MM.1S (cell line): ENCODE data around the gene CPVL.

Experiments used
- DNase-seq: peaks from one replicate; pipeline ENCODE4 v3.0.0-alpha.2; 2015
- H2AFZ ChIP-seq: fragments of 300-600 bp; sonication (generic); 2 replicates; pipeline ENCODE4 v1.6.0; 2016; ENCODE audit warnings: antibody characterized with exemption, low read length
- H3F3A ChIP-seq: fragments of 300-600 bp; sonication (generic); 2 replicates; pipeline ENCODE4 v1.6.1; 2016; ENCODE audit warnings: mild to moderate bottlenecking, antibody characterized with exemption, low read length, moderate library complexity, mixed read lengths; ENCODE audit not compliant: insufficient read depth
- H3K27ac ChIP-seq: fragments of 300-600 bp; sonication (generic); 2 replicates; pipeline ENCODE4 v1.5.1; 2016; ENCODE audit warnings: mild to moderate bottlenecking, low read length
- H3K27me3 ChIP-seq: fragments of 300-600 bp; sonication (generic); replicated peaks from 2 replicates; pipeline ENCODE4 v1.6.0; 2016; ENCODE audit warnings: low read length; ENCODE audit not compliant: insufficient read depth
- H3K36me3 ChIP-seq: fragments of 300-600 bp; sonication (generic); replicated peaks from 2 replicates; pipeline ENCODE4 v1.6.1; 2016; ENCODE audit warnings: mild to moderate bottlenecking, low read length, mixed read lengths; ENCODE audit not compliant: insufficient read depth
- H3K4me1 ChIP-seq: fragments of 300-600 bp; sonication (generic); 2 replicates; pipeline ENCODE4 v1.6.1; 2016; ENCODE audit warnings: low read length, mixed read lengths
- H3K4me2 ChIP-seq: fragments of 300-600 bp; sonication (generic); 2 replicates; pipeline ENCODE4 v1.6.0; 2016; ENCODE audit warnings: low read depth, low read length
- H3K4me3 ChIP-seq: fragments of 300-600 bp; sonication (generic); 2 replicates; pipeline ENCODE4 v1.5.1; 2016; ENCODE audit warnings: low read length, mixed read lengths
- H3K79me2 ChIP-seq: fragments of 300-600 bp; sonication (generic); 2 replicates; pipeline ENCODE4 v1.6.1; 2016; ENCODE audit warnings: mixed run types, low read length, mixed read lengths
- H3K9ac ChIP-seq: fragments of 300-600 bp; sonication (generic); 2 replicates; pipeline ENCODE4 v1.6.1; 2016; ENCODE audit warnings: low read length, mixed read lengths
- H3K9me2 ChIP-seq: fragments of 300-600 bp; sonication (generic); replicated peaks from 2 replicates; pipeline ENCODE4 v1.6.1; 2016; ENCODE audit warnings: mild to moderate bottlenecking, low read length, mixed read lengths; ENCODE audit not compliant: insufficient read depth
- H3K9me3 ChIP-seq: fragments of 300-600 bp; sonication (generic); replicated peaks from 2 replicates; pipeline ENCODE4 v1.6.1; 2016; ENCODE audit warnings: mild to moderate bottlenecking, low read length, mixed read lengths; ENCODE audit not compliant: insufficient read depth
- H4K20me1 ChIP-seq: fragments of 300-600 bp; sonication (generic); 2 replicates; pipeline ENCODE4 v1.6.1; 2016; ENCODE audit warnings: mild to moderate bottlenecking, low read length, moderate library complexity, mixed read lengths; ENCODE audit not compliant: insufficient read depth
- EZH2 ChIP-seq: fragments of 300-600 bp; sonication (generic); optimal IDR thresholded peaks from 2 replicates; pipeline ENCODE3; 2017; ENCODE audit warnings: low read depth, mild to moderate bottlenecking, antibody characterized with exemption, low read length, mixed read lengths
- EZH2phosphoT487 ChIP-seq: fragments of 300-600 bp; sonication (generic); IDR thresholded peaks from 2 replicates; pipeline ENCODE4 v1.6.1; 2018; ENCODE audit warnings: antibody characterized with exemption, low read length
- TF ChIP-seq, protein P1 (sequence below): fragments of 300-600 bp; sonication (generic); IDR thresholded peaks from 2 replicates; pipeline ENCODE4 v1.5.1; 2016; ENCODE audit warnings: antibody characterized with exemption, low read length, mixed read lengths

CPVL gene

DNA sequence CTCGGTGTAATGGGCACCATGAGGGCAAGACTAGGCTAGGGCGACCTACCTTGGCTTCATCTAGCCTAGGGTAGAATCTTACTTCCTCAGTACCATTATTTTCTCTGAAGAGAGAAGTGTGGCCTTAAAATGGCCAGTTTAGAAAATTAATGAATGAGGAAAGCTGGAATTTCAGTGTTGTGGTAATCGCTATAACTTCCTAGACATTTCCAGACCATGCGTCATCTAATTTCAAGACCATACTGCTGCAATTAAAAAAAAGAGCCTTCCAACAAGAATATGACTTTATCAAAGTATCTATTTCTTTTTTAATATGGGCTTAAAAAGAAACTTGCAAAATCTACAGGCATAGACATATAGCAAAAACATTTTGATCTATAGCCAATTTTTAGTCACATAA lies 68.5 kb downstream of the CPVL start:
- TF ChIP-seq EZH2phosphoT487 (no peak), EZH2 (no peak)
- TF ChIP-seq, protein P1, sequence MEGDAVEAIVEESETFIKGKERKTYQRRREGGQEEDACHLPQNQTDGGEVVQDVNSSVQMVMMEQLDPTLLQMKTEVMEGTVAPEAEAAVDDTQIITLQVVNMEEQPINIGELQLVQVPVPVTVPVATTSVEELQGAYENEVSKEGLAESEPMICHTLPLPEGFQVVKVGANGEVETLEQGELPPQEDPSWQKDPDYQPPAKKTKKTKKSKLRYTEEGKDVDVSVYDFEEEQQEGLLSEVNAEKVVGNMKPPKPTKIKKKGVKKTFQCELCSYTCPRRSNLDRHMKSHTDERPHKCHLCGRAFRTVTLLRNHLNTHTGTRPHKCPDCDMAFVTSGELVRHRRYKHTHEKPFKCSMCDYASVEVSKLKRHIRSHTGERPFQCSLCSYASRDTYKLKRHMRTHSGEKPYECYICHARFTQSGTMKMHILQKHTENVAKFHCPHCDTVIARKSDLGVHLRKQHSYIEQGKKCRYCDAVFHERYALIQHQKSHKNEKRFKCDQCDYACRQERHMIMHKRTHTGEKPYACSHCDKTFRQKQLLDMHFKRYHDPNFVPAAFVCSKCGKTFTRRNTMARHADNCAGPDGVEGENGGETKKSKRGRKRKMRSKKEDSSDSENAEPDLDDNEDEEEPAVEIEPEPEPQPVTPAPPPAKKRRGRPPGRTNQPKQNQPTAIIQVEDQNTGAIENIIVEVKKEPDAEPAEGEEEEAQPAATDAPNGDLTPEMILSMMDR: no peak
- H3K36me3 ChIP-seq: no peaks in the 10 kb centered on the region
- no peak overlapping the region for H3K4me3 ChIP-seq
- H3K4me2 ChIP-seq: no peak overlapping the region
- H3K27ac ChIP-seq: no peak overlapping the region
- H3F3A ChIP-seq: no peaks in the 10 kb centered on the region
- H3K4me1 ChIP-seq: no peaks in the 10 kb centered on the region
- no peaks in the 10 kb centered on the region for H3K27me3 ChIP-seq
- H2AFZ ChIP-seq: no peak overlapping the region
- no peaks in the 10 kb centered on the region for H3K9me2 ChIP-seq
- H3K9me3 ChIP-seq: no peaks in the 10 kb centered on the region
- no peaks in the 10 kb centered on the region for H4K20me1 ChIP-seq
- no peak for DNase-seq
- no peaks in the 10 kb centered on the region for H3K79me2 ChIP-seq
- no peak overlapping the region for H3K9ac ChIP-seq

DNA sequence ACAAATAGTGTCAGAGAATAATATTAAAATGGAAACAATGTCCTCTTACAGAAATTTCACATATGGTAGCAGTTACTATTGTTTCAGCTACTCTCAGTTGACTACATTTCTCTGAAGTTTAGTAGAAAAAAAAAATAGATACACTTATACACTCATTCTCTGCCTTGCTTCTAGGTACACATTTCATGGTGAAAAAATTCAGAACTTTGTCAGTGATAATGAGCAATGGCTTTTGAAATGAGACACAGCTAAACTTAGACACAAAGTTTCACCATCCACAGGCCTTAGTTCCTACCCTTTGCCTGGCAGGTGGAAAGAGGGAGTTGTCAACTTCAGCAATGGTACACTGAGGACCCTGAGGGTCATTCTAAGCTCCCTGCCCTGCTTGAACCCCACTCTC lies 69.2 kb downstream of the CPVL start:
- Histone ChIP-seq H3F3A (no peaks in the 10 kb centered on the region), H3K36me3 (no peaks in the 10 kb centered on the region), H3K4me1 (no peaks in the 10 kb centered on the region), H3K4me3 (no peak overlapping the region), H3K4me2 (no peak overlapping the region), H3K9me3 (no peaks in the 10 kb centered on the region), H2AFZ (no peak overlapping the region), H3K27ac (no peak overlapping the region), H3K9ac (no peak overlapping the region), H3K9me2 (no peaks in the 10 kb centered on the region), H3K79me2 (no peaks in the 10 kb centered on the region), H4K20me1 (no peaks in the 10 kb centered on the region), H3K27me3 (no peaks in the 10 kb centered on the region)
- no peak for DNase-seq
- TF ChIP-seq EZH2: no peak
- no peak for TF ChIP-seq EZH2phosphoT487
- TF ChIP-seq, protein P1: no peak

DNA sequence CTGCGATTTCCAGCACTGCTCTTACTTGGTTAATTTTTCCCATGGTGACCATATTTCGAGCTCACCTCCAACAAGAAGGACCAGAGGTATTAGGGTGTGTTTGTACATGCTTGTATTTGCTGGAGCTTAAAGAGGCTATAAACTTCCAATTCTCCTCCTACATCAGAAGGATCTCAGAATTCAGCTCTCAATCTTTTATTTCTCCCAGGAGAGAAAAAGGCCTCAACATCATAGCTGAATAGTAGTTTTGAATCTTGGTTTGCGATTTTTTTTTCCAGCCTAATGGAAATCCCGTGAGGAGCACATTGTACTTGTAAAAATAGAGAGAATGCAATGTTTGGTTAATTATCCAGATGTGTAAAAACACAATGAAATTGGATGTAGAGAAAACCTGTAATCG lies 69.7 kb downstream of the CPVL start:
- Histone ChIP-seq H3K4me2 (no peak overlapping the region), H3K27ac (no peak overlapping the region), H3K79me2 (no peaks in the 10 kb centered on the region), H3K36me3 (no peaks in the 10 kb centered on the region), H3K27me3 (no peaks in the 10 kb centered on the region), H3F3A (no peaks in the 10 kb centered on the region), H4K20me1 (no peaks in the 10 kb centered on the region), H3K9me2 (no peaks in the 10 kb centered on the region), H3K9ac (no peak overlapping the region), H3K4me3 (no peak overlapping the region), H3K9me3 (no peaks in the 10 kb centered on the region), H3K4me1 (no peaks in the 10 kb centered on the region), H2AFZ (no peak overlapping the region)
- DNase-seq: no peak
- TF ChIP-seq, protein P1: no peak
- TF ChIP-seq EZH2 (no peak), EZH2phosphoT487 (no peak)
